PC-9 (cell line): ENCODE measurements around the gene PEAK1. TPM values are rescaled to one million over a fixed set of nuclear protein-coding genes. Genes with fewer than 3 reads are reported as not detected.

ENCODE experiments used
- BruUV-seq: library from RNA; stranded (reverse); fragments of 400-500 nt; replicated peaks from 2 replicates; lab custom pipeline; 2021; lab: Mats Ljungman, UMichigan
- CTCF ChIA-PET: fragments of 300-600 bp; sonication (Branson Sonifier 250); formaldehyde crosslinking; loops from one replicate; lab custom pipeline; 2022; ENCODE audit warnings: antibody characterized with exemption; lab: Charles Lee
- POLR2A ChIA-PET: fragments of 300-600 bp; sonication (Branson Sonifier 250); formaldehyde crosslinking; loops from one replicate; lab custom pipeline; 2022; ENCODE audit warnings: antibody characterized with exemption; ENCODE audit not compliant: unreplicated experiment; lab: Charles Lee
- DNase-seq, 2 experiments: peaks; one replicate each; pipeline versions ENCODE4 v3.0.0 to v3.0.0-alpha.2; 2015 to 2022; ENCODE audit warnings: mixed read lengths in 1 of 2
- H2AFZ ChIP-seq: fragments of 200-600 bp; sonication (generic); 2 replicates; pipeline ENCODE4 v1.8.1; 2017; ENCODE audit warnings: antibody characterized with exemption
- H3F3A ChIP-seq: fragments of 200-600 bp; sonication (generic); 2 replicates; pipeline ENCODE4 v1.8.1; 2017; ENCODE audit warnings: antibody characterized with exemption, mild to moderate bottlenecking, low read depth; ENCODE audit not compliant: insufficient read depth
- H3K27ac ChIP-seq: fragments of 200-600 bp; sonication (generic); 2 replicates; pipeline ENCODE4 v1.6.1; 2016; ENCODE audit warnings: mixed run types
- H3K27me3 ChIP-seq: fragments of 200-600 bp; sonication (generic); 2 replicates; pipeline ENCODE4 v1.6.1; 2016; ENCODE audit warnings: low read depth, mixed run types; ENCODE audit not compliant: insufficient read depth
- H3K36me3 ChIP-seq: fragments of 200-600 bp; sonication (generic); 2 replicates; pipeline ENCODE4 v1.6.1; 2016; ENCODE audit warnings: low read depth, mixed run types
- H3K4me1 ChIP-seq: fragments of 200-600 bp; sonication (generic); replicated peaks from 2 replicates; pipeline ENCODE4 v1.6.1; 2016; ENCODE audit warnings: mixed run types; ENCODE audit not compliant: insufficient read depth
- H3K4me2 ChIP-seq: fragments of 200-600 bp; sonication (generic); 2 replicates; pipeline ENCODE4 v1.6.1; 2017; ENCODE audit warnings: mixed run types
- H3K4me3 ChIP-seq: fragments of 200-600 bp; sonication (generic); 2 replicates; pipeline ENCODE4 v1.6.1; 2016; ENCODE audit warnings: mixed run types
- H3K79me2 ChIP-seq: fragments of 200-600 bp; sonication (generic); 2 replicates; pipeline ENCODE4 v1.6.1; 2017; ENCODE audit warnings: low read depth, mixed run types
- H3K9me2 ChIP-seq: fragments of 200-600 bp; sonication (generic); 2 replicates; pipeline ENCODE4 v1.8.1; 2017; ENCODE audit warnings: mild to moderate bottlenecking; ENCODE audit not compliant: insufficient read depth
- H3K9me3 ChIP-seq: fragments of 200-600 bp; sonication (generic); 2 replicates; pipeline ENCODE4 v1.8.1; 2016; ENCODE audit warnings: low read depth; ENCODE audit not compliant: insufficient read depth
- H4K20me1 ChIP-seq: fragments of 200-600 bp; sonication (generic); 2 replicates; pipeline ENCODE4 v1.8.1; 2017; ENCODE audit not compliant: insufficient read depth
- EZH2 ChIP-seq: fragments of 200-600 bp; sonication (generic); IDR thresholded peaks from 2 replicates; pipeline ENCODE4 v1.8.0; 2017; ENCODE audit warnings: antibody characterized with exemption, low read depth
- intact Hi-C: fragments of 100-400 bp; cut with micrococcal nuclease; formaldehyde crosslinking; loops from one replicate; pipeline ENCODE4 v1.10.0; 2022; ENCODE audit not compliant: unreplicated experiment
- total RNA-seq: library from RNA; stranded (reverse); gene quantifications from 2 replicates; pipeline ENCODE4 v1.2.3, GENCODE V29; 2021
- TF ChIP-seq, protein P1 (sequence below): fragments of 200-600 bp; sonication (generic); conservative IDR thresholded peaks from 2 replicates; pipeline ENCODE4 v1.6.1; 2017; ENCODE audit warnings: mixed run types, antibody characterized with exemption, mild to moderate bottlenecking, moderate library complexity

The PEAK1 gene
- total RNA-seq, 1 experiment from 2014 or later: 20.7 TPM

DNA sequence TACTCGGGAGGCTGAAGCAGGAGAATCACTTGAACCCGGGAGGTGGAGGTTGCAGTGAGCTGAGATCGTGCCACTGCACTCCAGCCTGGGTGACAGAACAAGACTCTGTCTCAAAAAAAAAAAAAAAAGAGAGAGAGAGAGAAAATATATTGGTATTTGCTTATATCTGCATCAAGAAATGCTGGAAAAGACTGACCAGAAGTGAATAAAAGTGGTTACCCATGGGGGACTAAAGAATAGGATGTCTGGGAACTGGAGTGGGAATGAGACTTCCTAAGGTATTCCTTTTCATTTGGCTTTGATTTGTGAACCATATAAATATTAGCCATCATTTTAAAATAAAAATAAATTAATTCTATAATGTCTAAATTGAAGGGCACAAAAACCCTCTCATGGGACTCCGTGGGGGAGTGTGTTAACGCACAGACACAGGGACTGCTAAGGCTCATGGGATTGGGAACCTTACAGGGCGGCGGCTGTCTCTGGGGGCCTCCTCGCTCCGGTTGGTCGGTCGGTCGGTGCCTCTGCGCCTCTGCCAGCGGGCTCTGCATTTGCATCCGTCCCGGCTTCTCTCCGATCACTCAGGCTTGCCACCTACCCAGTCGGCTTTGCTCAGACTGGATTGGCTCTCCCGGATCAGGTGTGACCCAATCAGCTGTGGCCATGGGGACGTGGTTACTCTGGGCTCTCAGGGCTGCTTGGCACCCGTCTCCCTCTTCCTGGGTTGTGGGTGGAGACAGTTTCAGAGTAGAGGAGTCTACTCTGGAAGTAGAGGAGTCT, 336.3 kb downstream of the PEAK1 start:
- peak in 1 of 2 experiments; percentile 74 for DNase-seq
- Histone ChIP-seq H3K4me1 (peaks cover 9% of the 10 kb centered on the region), H3K27me3 (no peaks in the 10 kb centered on the region), H3K9me2 (no peaks in the 10 kb centered on the region), H3K27ac (no peak overlapping the region), H3K36me3 (no peaks in the 10 kb centered on the region), H3K4me3 (no peak overlapping the region), H3K4me2 (no peak overlapping the region), H3K79me2 (no peaks in the 10 kb centered on the region), H2AFZ (no peak overlapping the region), H3F3A (peaks cover 5% of the 10 kb centered on the region; the same call in 1 of the 2 replicates), H4K20me1 (no peaks in the 10 kb centered on the region), H3K9me3 (no peaks in the 10 kb centered on the region)
- no peak for TF ChIP-seq EZH2
- TF ChIP-seq, protein P1, sequence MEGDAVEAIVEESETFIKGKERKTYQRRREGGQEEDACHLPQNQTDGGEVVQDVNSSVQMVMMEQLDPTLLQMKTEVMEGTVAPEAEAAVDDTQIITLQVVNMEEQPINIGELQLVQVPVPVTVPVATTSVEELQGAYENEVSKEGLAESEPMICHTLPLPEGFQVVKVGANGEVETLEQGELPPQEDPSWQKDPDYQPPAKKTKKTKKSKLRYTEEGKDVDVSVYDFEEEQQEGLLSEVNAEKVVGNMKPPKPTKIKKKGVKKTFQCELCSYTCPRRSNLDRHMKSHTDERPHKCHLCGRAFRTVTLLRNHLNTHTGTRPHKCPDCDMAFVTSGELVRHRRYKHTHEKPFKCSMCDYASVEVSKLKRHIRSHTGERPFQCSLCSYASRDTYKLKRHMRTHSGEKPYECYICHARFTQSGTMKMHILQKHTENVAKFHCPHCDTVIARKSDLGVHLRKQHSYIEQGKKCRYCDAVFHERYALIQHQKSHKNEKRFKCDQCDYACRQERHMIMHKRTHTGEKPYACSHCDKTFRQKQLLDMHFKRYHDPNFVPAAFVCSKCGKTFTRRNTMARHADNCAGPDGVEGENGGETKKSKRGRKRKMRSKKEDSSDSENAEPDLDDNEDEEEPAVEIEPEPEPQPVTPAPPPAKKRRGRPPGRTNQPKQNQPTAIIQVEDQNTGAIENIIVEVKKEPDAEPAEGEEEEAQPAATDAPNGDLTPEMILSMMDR: no peak
- ChIA-PET CTCF (no interaction called here), POLR2A (interaction anchor here (0.5 to 0.7 kb wide), 2 partner anchors 58 to 704 kb away, joined by 3 to 6 read pairs; no protein-coding TSS in a partner anchor)
- BruUV-seq: no TSS peak
- intact Hi-C loops: no loop called here

DNA sequence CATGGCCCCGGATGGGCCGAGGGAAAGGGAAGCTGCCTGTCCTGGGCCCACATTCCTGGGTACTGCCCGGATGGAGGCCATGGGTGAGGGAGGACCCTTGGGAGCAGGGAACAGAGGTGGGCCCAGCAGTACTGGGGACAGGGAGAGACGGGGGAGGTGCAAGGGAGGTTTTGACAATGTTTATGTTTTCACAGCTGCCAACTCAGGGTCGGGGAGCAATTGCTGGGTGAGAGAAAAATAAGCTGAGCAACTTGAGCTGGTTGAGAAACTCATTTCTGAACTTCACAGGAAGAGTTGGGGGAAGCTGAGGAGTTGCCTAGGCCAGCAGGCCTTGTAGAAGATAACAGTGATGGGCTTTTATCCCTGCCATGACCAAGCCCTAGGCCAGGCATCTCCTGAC, 337.9 kb downstream of the PEAK1 start:
- POLR2A ChIA-PET: no interaction called here
- no peaks in the 10 kb centered on the region for H3K9me3 ChIP-seq
- TF ChIP-seq, protein P1: no peak
- no peak for TF ChIP-seq EZH2
- no peaks in the 10 kb centered on the region for H4K20me1 ChIP-seq
- no peak overlapping the region for H2AFZ ChIP-seq
- H3K4me2 ChIP-seq: no peak overlapping the region
- DNase-seq: no peak
- no peaks in the 10 kb centered on the region for H3K79me2 ChIP-seq
- no peak overlapping the region for H3K4me3 ChIP-seq
- no peaks in the 10 kb centered on the region for H3K36me3 ChIP-seq
- no peaks in the 10 kb centered on the region for H3K27me3 ChIP-seq
- intact Hi-C loops: no loop called here
- H3K27ac ChIP-seq: no peak overlapping the region
- H3K4me1 ChIP-seq: peaks cover 9% of the 10 kb centered on the region
- H3K9me2 ChIP-seq: no peaks in the 10 kb centered on the region
- BruUV-seq: no TSS peak
- CTCF ChIA-PET: no interaction called here
- peaks cover 5% of the 10 kb centered on the region; the same call in 1 of the 2 replicates for H3F3A ChIP-seq

DNA sequence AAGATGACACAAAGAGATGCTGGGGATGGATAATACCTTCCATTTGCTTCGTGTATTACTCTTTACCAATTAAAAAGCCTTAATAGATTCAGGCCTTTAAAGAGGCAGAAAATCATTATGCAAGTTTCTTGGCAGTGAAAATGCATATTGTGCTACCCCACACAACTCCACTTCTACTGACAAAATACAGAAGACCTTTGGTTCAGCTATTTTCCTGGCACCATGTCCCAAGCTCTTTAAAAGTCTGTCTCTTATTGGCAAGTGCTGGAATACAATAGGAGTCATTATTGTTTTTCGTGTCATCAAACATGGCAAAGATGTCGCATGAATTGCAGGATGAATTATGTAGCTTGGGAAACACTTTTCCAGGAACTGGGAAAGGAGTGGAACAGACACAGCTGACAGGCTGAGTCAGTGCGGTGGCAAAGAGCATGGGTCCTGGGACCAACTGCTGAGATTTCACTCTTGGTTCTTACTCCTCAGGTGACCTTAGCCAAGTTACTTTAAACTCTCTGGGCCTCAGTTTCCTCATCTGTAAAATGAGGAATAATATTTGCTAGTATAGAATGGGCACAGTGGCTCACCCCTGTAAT, 343.5 kb downstream of the PEAK1 start:
- Histone ChIP-seq H3K36me3 (no peaks in the 10 kb centered on the region), H3K27ac (no peak overlapping the region)
- CTCF ChIA-PET: no interaction called here

More for the DNA sequence above, 343.5 kb downstream of the PEAK1 start:
- no peaks in the 10 kb centered on the region for H3K4me1 ChIP-seq
- no peaks in the 10 kb centered on the region for H3K9me3 ChIP-seq
- no peaks in the 10 kb centered on the region for H4K20me1 ChIP-seq
- 0 out of 2 replicates have a peak, but pooled peaks cover 4% of the 10 kb centered on the region for H3K27me3 ChIP-seq
- intact Hi-C loops: no loop called here
- DNase-seq: no peak
- no TSS peak for BruUV-seq
- no peak overlapping the region for H3K4me3 ChIP-seq
- H2AFZ ChIP-seq: no peak overlapping the region
- no peaks in the 10 kb centered on the region for H3K9me2 ChIP-seq
- H3K79me2 ChIP-seq: no peaks in the 10 kb centered on the region
- H3K4me2 ChIP-seq: no peak overlapping the region
- no peaks in the 10 kb centered on the region for H3F3A ChIP-seq
- no peak for TF ChIP-seq EZH2
- TF ChIP-seq, protein P1: no peak
- POLR2A ChIA-PET: interaction anchor here (0.6 to 0.7 kb wide), 2 partner anchors 169 to 416 kb away, joined by 3 to 4 read pairs; no protein-coding TSS in a partner anchor
